SH-SY5Y (cell line): ENCODE results near the gene LTA4H.

ENCODE experiments used
- GATA2 ChIP-seq: IDR thresholded peaks from 2 replicates; pipeline ENCODE4 v1.6.1; 2011; ENCODE audit warnings: mild to moderate bottlenecking, low read depth, low read length
- GATA3 ChIP-seq: IDR thresholded peaks from 2 replicates; pipeline ENCODE4 v1.6.1; 2011; ENCODE audit warnings: low read depth, mild to moderate bottlenecking, low read length, moderate library complexity

- TF ChIP-seq GATA2 (no peak), GATA3 (no peak)
These were observed 19.7 kb downstream of the LTA4H start for GRCh38 chr12:96015672-96016071.
